Coronary artery (tissue), 2 donors: Measurements from ENCODE around the gene ADGRL3.

Experiments used
- DNase-seq: peaks from one replicate; pipeline ENCODE4 v3.0.0-alpha.2; 2017; ENCODE audit warnings: low spot score
- H3K27ac ChIP-seq, 2 donors: fragments of 200-600 bp; sonication (generic); one replicate each; pipeline ENCODE4 v1.5.1; 2016 to 2019
- H3K4me3 ChIP-seq: fragments of 200-600 bp; sonication (generic); 2 replicates; pipeline ENCODE4 v1.5.1; 2016; ENCODE audit warnings: mild to moderate bottlenecking, moderate library complexity
- TF ChIP-seq, protein P1 (sequence below): fragments of 200-600 bp; sonication (generic); IDR thresholded peaks from one replicate; pipeline ENCODE4 v1.5.1; 2019; ENCODE audit warnings: antibody characterized with exemption

Gene ADGRL3

DNA sequence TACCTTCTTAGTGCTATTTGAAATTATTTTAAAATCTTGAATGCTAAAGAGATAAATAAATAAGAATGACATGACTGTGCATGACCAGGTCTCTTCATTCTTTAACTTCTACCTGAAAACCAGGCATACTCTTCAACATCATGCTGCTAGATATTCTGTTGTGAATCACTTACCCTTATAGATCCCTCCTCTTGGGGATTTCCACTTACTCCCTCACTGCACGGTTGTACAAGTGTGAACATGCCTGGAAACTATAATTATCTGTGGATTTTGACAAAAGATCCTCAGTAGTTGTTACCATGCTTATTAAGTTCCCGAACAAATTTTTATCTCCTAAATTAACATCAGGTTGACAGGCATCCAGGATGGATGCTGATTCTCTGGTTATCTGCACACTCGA is 54.3 kb downstream of the ADGRL3 start:
- H3K4me3 ChIP-seq, result no peak overlapping the region
- no peak overlapping the region for H3K27ac ChIP-seq
- DNase-seq, result no peak
- TF ChIP-seq, protein P1, sequence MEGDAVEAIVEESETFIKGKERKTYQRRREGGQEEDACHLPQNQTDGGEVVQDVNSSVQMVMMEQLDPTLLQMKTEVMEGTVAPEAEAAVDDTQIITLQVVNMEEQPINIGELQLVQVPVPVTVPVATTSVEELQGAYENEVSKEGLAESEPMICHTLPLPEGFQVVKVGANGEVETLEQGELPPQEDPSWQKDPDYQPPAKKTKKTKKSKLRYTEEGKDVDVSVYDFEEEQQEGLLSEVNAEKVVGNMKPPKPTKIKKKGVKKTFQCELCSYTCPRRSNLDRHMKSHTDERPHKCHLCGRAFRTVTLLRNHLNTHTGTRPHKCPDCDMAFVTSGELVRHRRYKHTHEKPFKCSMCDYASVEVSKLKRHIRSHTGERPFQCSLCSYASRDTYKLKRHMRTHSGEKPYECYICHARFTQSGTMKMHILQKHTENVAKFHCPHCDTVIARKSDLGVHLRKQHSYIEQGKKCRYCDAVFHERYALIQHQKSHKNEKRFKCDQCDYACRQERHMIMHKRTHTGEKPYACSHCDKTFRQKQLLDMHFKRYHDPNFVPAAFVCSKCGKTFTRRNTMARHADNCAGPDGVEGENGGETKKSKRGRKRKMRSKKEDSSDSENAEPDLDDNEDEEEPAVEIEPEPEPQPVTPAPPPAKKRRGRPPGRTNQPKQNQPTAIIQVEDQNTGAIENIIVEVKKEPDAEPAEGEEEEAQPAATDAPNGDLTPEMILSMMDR, result no peak

DNA sequence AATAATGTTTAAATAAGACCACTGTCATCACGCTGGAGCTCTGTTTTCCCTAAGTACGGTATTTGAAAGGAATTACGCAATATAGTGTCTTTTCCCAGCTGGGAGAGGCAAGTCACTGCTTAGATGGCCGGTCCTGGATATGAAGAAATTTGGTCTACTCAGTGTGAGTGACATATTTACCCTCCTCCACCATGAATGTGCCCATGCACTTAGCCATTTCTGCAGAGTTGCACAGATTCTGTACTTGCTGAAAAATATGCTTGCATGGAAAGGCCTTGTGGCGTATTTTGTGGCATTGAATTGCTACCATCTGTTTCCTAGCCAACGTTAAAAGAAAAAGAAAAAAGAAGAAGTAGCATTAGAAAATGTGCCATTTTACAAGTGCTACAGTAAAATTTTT is 73.1 kb downstream of the ADGRL3 start:
- no peak for DNase-seq
- H3K4me3 ChIP-seq, result no peak overlapping the region
- TF ChIP-seq, protein P1, result no peak
- no peak overlapping the region for H3K27ac ChIP-seq

DNA sequence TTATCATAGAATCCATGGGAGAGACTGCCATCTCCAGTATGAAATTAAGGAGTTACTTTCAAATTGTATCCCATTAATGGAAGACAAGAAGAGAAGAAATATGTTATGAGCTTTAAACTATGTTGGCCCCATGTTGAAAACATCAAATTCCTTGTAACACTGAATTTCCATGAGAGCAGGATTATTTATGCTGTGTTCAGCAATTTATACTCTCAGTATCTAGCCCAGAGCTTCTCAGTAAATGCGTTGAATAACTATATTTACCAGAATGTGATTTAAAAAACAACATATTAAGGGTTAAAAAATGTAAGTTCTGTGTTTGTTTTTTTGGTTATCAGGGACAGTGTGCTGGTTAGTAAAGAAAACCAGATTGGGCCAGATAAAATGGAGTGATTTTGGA is 74.2 kb downstream of the ADGRL3 start:
- no peak overlapping the region for H3K27ac ChIP-seq
- no peak for DNase-seq
- H3K4me3 ChIP-seq, result no peak overlapping the region
- TF ChIP-seq, protein P1, result no peak

DNA sequence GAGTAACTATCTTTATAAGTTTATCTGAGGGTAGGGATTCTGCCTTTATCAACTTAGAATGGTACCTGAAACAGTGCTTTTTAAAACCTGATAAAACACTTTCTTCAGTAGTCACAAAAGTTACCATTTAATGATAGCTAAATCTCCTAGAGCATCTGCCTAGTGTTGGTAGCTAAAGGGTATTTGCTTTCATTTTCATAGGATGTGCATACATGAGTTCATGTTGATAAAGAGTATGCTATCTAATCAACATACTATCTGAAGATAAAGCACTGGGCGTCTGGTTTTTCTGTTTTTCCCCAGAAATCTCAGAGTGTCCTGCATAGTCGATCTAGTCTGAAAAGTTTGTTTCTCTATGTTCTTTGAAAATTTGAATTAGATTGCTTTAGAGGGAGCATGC is 75.1 kb downstream of the ADGRL3 start:
- TF ChIP-seq, protein P1, result no peak
- DNase-seq, result no peak
- no peak overlapping the region for H3K4me3 ChIP-seq
- no peak overlapping the region for H3K27ac ChIP-seq

DNA sequence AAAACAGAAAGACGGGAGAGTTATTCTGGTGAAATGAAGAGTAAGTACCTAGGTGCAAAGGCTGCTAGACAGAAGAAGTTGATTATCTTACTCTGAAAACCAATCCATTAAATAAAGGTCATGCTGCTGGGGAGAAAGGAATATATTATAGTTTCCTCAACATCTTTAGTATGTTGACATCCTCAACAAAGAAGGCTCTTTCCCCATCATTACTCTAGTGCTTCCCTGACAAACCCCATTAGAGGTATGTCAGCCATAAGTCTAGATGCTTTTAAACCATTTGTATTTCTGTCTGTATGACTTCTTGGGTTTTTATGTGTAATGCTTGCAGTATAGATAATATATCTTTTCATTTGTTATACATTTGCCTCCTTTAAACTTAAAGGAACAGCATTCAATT is 75.9 kb downstream of the ADGRL3 start:
- no peak for DNase-seq
- no peak overlapping the region for H3K4me3 ChIP-seq
- TF ChIP-seq, protein P1, result no peak
- H3K27ac ChIP-seq, result no peak overlapping the region

DNA sequence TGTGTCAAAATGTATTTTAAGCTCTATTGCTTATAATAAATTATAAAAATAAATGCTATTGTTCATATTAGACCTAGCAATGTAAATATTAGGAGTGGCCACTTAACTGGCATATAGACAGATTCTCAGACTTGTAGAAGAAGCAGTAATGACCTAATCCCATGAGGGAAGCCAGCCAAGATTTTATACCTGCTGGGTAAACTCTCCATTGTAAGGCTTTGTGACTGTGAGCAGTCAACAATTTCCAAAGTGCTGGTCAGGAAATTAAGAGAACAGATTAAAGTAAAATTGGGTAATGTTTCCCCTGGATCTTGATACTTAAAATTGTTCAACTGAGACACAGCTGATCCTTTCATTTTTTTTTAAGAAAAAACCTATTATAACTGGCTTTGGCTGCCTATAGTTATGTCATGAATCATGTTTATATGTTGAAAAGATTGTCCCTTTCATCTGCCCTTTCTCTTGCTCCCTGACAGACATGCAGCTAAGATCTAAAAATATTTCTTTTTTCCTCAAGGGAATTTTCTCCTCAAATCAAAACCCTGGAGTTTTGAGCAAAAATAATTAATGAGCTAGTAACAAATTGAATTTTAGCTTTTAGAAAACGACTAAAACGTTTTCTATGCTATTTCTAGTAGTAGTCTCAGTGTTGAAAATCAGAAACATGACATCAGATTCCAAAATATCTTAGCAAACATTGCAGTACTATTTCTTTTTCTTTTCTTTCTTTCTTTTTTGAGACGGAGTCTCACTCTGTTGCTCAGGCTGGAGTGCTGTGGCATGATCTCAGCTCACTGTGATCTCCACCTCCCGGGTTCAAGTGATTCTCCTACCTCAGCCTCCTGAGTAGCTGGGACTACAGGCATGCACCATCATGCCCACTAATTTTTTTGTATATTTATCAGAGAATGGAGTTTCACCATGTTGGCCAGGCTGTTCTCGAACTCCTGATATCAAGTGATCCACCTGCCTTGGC is 77.9 kb downstream of the ADGRL3 start:
- Histone ChIP-seq H3K27ac (peak overlapping the region; percentile 34 to 36), H3K4me3 (peak overlapping the region; percentile 18)
- no peak for DNase-seq
- TF ChIP-seq, protein P1, result no peak

DNA sequence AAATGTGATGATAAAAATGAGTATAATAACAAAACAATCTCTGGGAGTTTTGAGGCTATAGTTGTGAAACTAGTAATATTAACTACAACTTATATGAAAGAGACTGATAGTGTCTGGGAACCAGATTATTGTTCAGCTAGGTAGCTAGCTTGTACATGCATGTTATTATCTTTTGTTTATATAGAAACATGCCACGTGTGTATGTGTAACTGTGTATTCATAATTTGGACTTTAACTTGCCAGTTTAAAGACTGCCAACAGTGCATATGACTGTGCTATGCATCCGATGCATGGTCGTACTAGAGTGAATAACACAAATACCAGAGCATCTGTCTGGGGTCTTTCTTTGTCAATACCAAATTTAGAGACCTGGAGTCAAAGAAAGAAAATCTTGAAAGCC is 92.2 kb downstream of the ADGRL3 start:
- TF ChIP-seq, protein P1, result no peak
- Histone ChIP-seq H3K4me3 (no peak overlapping the region), H3K27ac (no peak overlapping the region)
- no peak for DNase-seq
